Ovary (tissue), 3 donors: Measurements from ENCODE around the gene ZNF503.

Experiments used
- CTCF ChIP-seq, 3 donors: fragments of 450-650 bp in 2 of 3; fragments of 200-600 bp in 1 of 3; IDR thresholded peaks; one replicate each; pipeline versions ENCODE4 v1.5.1 to v1.8.0; 2016 to 2022; ENCODE audit warnings: antibody characterized with exemption in 3 of 3, mild to moderate bottlenecking in 1 of 3
- EP300 ChIP-seq: sonication (generic); formaldehyde crosslinking; IDR thresholded peaks from one replicate; pipeline ENCODE4 v1.6.1; 2017; ENCODE audit warnings: antibody characterized with exemption
- POLR2A ChIP-seq: fragments of 450-650 bp; IDR thresholded peaks from one replicate; pipeline ENCODE4 v1.6.1; 2017; ENCODE audit warnings: antibody characterized with exemption, mild to moderate bottlenecking, moderate library complexity
- donor health status: DM: no; HTN: no; CAD: no.

GRCh38 chr10:75448166-75448565 is 46.6 kb upstream of the ZNF503 start:
- TF ChIP-seq EP300: no peak
- TF ChIP-seq CTCF (IDR thresholded peaks at IDR 0.05): no peak
- no peak for TF ChIP-seq POLR2A
